ENCODE data around the gene LRP10.
"Not testable (repeated sequence)": the region's sequence is repeated elsewhere in the genome, so short reads cannot be mapped to it uniquely, and the experiment has no call there.

LRP10 gene

GRCh38 chr14:22871224-22872032 lies at the start of gene LRP10:
LRP10 (plus strand) TSS chr14:22871740; CDS start chr14:22872304, 564 bp downstream.
- DNase-seq: peak; percentile 96

DNA sequence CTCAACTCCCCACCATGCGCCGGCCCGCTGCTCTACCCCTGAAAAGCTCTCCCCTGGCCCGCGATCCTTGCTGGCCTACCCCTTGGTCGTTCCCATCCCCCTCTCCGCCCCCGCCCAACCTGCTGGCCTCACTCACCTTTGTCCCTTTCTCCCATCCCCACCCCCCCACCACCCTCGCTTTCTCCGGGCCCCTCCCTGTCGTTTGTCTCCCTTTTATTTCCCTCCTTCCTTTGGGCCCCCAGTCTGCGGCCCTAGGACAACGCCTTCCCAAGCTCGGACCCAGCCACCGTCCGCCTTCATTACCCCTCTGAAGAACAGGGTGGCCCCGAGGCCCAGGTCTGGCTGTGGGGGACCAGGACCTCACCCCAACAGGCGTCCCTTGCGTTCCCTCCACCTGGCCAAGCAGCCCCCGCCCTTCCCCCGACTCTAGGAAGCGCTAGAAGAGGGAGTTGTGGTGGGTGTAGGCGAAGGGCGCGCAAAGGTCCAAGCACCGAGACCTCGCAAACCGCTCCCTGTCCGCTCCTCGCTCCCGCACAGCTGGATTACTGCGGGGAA lies 49.4 kb upstream of the LRP10 start:
- DNase-seq: no peak

- peak; percentile 76 for DNase-seq
Measured at GRCh38 chr14:22822571-22823098, 48.9 kb upstream of the LRP10 start.

DNA sequence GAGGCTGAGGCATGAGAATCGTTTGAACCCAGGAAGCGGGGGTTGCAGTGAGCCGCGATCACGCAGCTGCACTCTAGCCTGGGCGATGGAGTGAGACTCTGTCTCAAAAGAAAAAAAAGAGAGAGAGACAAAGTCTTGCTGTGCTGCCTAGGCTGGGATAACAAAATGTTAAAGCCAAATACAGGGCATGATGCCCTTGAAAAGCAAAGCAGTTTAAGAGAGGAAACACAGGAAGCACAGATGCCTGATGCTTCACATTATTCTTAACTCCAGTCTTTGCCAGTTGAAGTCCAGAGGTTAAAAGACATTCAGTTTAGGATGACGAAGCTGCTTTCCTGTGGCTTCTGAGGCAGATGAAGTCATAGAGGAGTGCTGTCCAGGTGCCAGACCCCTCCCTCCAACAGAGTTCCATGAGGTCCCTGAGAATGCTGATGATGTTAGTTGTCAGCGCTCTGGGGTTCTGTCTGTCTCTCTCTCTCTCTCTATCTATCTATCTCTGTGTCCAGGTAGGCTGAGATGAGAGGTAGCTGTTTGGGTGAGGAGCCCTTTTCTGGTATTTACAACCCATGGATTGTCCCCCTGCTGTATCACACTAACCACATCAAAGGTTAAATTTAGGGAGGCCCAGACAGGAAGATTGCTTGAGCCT lies 46.7 kb upstream of the LRP10 start:
- peak; percentile 50 for DNase-seq

- DNase-seq: not testable (repeated sequence)
Measured at GRCh38 chr14:22829076-22829660, 42.4 kb upstream of the LRP10 start.

DNA sequence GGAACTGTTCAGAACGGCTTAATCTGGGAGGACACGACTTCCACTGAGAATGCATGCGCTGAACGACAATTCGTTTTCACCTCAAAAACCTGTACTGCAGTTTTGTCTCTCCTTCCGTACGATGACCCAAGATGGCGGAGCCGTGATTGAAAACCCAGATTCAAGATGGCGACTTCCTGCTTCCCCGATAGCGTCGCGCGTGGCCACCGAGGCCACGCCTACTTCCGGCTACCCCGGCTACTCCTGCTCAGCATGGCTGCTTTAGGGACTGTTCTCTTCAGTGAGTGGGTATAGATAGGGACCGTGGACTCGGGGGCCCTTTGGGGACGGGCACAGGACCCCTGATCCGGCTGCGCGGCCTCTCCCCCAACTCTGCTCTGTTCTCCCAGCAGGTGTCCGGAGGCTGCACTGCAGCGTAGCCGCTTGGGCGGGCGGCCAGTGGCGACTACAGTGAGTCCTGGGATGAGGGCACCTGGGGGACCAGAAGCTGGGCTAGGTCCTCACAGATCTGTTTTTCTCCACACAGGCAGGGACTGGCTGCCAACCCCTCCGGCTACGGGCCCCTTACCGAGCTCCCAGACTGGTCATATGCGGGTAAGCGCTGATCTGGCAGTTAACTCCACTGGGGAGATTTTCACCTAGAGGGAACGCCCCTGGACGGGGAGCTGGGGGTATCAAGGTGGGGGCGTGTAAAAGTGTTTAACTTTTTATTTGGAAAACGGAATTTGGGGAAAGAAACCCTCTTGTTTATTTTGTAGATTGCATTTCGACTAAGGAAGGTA lies 41.7 kb upstream of the LRP10 start, which contains the start of gene MRPL52:
Gene MRPL52, plus strand, starts transcription at position 227 of the 782 bp plus-strand sequence. Its CDS starts 26 bp downstream, at position 253.
- DNase-seq: peak; percentile 91

DNA sequence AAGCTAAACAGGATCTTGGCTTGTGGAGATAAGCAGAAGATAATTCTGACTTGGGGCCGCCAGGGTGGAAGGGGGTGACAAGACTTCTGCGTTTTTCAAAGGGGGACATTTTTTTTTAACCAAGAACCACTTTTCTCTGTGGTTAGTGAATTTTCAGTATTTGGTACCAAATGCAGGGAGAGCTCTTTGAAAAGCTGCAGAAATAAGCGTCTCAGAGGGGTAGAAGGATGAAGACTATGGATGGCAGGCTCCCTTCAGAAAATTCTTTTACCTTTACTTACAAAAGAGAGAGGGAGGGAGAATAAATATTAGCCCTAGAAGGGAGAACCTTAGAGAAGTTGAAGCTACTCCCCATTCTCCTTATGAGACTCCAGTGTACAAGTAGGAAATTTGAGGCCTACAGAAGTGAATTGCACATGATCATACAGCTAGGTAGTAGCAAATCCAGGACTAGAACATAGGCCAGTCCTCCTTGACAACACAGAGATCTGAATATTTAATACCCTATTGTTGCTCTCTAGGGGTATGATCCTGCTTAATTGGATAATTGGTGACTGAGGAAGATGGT lies 41.0 kb upstream of the LRP10 start:
- DNase-seq: no peak

DNA sequence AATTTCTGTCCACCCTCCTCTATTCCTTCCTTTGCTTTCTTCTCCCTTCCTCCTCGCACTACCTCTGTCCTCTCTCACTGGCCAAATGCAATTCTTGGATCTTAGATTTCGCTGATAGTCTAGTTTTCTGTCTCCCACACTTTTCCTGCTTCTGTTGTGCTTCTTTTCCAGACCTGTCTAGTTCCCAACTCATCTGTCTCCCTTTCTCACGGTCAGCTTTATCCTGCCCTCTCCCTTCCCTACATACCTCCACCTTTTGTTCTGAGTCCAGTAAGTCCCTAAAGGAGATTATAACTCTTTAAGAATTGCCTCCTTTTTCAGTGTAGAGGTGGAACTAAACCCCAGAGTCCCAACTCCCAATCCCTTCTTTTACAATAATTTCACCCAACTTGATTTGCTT lies 36.0 kb upstream of the LRP10 start:
- no peak for DNase-seq

GRCh38 chr14:22836301-22837113 lies 35.0 kb upstream of the LRP10 start, which contains the start of gene MMP14:
MMP14 (plus strand) TSS chr14:22836585; CDS start chr14:22836818, 233 bp downstream.
- DNase-seq: peak; percentile 26

DNA sequence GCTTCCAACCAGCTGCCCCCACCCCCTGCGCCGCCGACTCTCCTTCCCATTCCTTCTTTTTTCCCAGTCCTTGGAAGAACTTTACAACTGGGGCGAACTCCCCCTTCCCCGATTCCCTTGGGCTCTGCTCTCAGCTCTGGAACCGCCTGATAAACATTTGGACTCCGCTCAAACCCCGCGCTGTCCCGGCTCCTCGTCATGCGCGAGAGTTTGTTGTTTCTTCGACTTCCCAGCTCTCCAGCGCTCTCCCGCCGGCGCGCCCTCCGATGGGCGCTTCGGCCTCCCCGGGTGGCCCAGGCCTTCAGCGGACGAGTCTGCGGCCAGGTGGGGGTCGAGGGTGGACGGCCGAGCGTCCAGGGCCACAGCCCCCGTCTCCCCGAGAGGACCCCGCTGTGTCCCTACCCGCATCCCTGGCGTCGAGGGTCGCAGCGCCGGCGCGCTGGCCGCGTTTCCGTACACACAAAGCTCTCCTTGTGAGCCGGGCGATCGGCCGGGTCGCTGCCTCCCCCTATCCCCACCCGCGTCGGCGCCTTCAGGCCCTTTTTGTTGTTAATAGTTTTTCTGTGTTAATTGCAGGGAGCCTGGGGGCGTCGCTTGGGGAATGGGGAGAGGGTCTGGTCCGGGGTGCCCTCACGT lies 34.3 kb upstream of the LRP10 start:
- DNase-seq: peak; percentile 52

DNA sequence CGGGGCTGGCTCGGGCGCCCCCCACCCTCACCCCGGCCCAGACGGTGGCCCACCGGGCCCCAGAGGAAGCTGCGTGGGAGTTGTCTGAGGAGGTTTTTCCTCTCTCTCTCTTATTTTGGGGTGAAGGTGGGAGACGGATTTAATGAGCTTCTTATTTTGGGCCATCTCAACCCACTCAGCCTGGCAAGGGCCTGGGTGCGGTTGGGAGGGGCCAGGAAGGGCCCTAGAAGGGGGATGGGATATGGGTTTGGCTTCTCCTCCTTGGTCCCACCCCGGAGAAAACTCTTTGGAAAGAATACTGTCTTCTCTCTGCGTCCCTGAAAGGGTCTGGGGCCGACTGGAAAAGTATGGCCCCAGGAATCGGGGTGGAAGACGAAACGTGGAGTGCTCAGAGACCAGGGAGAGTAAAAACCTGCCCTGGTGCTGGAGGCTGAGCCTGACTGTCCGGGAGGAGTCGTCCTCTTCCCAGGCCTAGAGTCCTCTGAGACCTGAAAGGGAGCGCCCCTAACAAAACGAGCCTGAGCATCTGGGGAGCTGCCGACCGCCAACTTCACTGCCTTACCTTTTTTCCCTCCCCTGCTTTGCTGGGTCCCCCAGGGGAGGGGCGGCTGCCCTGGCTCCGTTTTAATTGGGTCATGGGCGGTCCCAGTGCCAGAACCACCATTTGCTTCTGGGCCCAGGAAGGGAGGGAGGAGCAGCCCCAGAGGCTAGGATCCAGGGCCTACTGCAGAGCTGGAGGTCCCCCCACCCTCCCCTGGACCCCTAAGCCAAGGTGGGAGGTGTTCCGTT lies 33.6 kb upstream of the LRP10 start:
- DNase-seq: no peak

DNA sequence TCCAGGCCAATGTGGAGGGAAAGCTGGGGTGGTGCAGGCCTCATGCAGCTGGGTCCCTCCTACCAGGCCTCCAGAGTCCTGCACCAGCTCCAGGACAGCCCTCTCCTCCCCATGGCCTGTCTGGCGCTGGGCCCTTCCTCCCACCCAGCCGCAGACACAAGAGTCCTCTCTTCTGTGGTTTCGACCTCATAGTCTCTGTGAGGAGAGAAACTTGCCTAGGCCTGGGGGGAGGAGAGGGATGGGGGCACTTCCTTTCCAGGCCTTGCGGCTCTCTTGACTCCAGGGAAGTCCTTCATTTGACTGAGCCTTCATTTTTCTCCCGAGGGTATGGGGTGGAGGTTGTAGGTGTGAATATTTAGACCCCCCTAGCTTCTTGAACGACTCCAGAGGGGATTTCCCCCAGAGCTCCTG lies 32.9 kb upstream of the LRP10 start:
- DNase-seq: no peak

- no peak for DNase-seq
Measured at GRCh38 chr14:22839159-22839779, 32.3 kb upstream of the LRP10 start.

DNA sequence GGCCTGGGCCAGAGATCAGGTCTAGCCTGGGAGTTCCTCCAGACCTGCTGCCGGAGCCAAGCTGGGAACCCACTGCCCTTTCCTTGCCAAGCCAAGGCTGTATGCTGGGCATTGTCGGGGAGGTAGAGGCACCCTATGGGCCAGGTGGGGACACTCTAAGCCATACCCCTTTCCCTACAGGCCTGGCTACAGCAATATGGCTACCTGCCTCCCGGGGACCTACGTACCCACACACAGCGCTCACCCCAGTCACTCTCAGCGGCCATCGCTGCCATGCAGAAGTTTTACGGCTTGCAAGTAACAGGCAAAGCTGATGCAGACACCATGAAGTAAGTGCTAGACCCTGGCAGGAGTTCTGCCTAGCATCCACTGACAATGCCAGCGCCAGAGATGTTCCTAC lies 30.2 kb upstream of the LRP10 start:
- no peak for DNase-seq

- no peak for DNase-seq
Measured at GRCh38 chr14:22841769-22842168, 29.8 kb upstream of the LRP10 start.

DNA sequence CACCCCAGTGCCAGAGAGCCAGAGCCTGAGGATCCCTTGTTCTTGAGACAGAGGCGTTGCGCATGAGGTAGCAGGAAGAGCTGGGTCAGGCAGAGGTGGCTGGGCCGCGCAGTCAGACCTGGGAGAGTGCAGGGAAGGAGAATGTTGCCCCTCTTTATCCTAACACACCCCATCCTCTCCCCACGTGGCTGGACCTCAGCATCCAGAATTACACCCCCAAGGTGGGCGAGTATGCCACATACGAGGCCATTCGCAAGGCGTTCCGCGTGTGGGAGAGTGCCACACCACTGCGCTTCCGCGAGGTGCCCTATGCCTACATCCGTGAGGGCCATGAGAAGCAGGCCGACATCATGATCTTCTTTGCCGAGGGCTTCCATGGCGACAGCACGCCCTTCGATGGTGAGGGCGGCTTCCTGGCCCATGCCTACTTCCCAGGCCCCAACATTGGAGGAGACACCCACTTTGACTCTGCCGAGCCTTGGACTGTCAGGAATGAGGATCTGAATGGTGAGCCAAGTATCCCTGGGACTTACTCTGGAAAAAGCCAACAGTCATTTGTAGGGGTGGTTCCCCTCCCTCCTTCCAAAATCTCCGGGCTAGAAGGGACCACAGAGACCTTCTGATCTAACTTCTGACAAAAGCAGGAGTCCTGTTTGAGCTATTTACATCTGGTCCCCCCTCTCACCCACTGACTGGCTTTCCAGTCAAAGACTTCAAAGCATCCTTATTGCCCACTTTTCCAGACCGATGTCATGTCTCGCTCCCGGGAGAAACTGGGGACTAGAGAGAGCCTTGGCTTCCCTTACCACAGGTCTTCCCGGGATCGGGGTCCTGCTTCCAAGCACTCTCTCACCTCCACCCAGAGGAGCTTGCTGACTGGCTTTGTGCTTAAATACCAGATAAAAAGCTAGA lies 29.1 kb upstream of the LRP10 start:
- no peak for DNase-seq

DNA sequence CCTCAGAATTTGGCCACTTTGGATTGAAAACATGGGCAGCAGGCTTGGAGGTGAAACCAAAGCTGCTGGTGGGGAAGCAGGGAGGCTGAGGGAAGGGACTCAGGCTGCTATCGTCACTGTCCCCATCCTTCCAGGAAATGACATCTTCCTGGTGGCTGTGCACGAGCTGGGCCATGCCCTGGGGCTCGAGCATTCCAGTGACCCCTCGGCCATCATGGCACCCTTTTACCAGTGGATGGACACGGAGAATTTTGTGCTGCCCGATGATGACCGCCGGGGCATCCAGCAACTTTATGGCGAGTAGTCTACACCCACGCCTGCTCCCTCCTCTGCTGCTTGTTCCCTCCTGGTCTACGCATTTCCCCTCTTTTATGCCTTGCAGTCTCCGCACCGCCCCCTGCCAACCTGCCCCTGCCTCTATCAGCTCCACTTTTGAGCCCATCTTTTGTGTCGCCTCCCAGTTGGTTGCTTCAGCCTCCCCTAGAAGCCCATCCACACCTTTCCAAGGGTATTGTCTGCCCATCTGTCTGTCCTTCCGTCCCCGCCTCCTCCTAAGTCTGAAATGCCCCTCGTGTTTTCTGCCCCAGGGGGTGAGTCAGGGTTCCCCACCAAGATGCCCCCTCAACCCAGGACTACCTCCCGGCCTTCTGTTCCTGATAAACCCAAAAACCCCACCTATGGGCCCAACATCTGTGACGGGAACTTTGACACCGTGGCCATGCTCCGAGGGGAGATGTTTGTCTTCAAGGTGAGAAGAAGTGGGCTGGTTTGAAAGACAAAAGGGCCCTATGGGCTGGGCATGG lies 28.2 kb upstream of the LRP10 start:
- DNase-seq: no peak
